ENCODE data around the gene NEURL1B. TPM values are rescaled to one million over a fixed set of nuclear protein-coding genes. Genes with fewer than 3 reads are reported as not detected.

Gene NEURL1B
- polyA plus RNA-seq, 1 donor from 2014 or later, result 12.7 TPM

DNA sequence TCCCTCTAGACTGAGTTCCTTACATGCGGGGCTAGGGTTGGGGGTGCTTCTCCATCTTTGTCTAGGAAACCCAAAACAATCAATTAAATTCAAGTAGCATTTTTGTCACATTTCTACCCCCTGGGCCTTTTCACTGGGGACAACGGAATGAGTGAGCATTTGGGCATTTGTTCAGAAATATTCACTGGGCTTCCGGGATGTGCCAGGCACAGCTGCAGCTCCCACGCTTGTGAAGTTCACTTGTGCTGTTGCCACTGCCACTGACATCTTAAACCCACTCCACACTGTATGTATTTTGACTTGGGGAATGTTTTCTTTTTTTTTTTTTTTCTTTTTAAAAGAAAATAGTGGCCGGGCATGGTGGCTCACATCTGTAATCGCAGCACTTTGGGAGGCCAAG is 98.3 kb downstream of the NEURL1B start:
- H4K20me1 ChIP-seq (ENCODE audit: insufficient read depth), result no peaks in the 10 kb centered on the region
- no peak overlapping the region for H2AFZ ChIP-seq (ENCODE audit: low read depth, low read length)
- H3K79me2 ChIP-seq (replicated peaks; ENCODE audit: insufficient read depth, low read length), result no peaks in the 10 kb centered on the region
- H3F3A ChIP-seq (ENCODE audit: insufficient read depth, low read length, poor library complexity, severe bottlenecking), result no peaks in the 10 kb centered on the region
- H3K9me2 ChIP-seq (ENCODE audit: insufficient read depth, low read length), result no peaks in the 10 kb centered on the region
- no peaks in the 10 kb centered on the region for H3K9me3 ChIP-seq (ENCODE audit: low read length)
- H3K27ac ChIP-seq (ENCODE audit: low read length), result no peak overlapping the region
- H3K36me3 ChIP-seq (ENCODE audit: insufficient read depth, low read length), result no peaks in the 10 kb centered on the region
- no peak overlapping the region for H3K9ac ChIP-seq (ENCODE audit: low read length)
- TF ChIP-seq, protein P1, sequence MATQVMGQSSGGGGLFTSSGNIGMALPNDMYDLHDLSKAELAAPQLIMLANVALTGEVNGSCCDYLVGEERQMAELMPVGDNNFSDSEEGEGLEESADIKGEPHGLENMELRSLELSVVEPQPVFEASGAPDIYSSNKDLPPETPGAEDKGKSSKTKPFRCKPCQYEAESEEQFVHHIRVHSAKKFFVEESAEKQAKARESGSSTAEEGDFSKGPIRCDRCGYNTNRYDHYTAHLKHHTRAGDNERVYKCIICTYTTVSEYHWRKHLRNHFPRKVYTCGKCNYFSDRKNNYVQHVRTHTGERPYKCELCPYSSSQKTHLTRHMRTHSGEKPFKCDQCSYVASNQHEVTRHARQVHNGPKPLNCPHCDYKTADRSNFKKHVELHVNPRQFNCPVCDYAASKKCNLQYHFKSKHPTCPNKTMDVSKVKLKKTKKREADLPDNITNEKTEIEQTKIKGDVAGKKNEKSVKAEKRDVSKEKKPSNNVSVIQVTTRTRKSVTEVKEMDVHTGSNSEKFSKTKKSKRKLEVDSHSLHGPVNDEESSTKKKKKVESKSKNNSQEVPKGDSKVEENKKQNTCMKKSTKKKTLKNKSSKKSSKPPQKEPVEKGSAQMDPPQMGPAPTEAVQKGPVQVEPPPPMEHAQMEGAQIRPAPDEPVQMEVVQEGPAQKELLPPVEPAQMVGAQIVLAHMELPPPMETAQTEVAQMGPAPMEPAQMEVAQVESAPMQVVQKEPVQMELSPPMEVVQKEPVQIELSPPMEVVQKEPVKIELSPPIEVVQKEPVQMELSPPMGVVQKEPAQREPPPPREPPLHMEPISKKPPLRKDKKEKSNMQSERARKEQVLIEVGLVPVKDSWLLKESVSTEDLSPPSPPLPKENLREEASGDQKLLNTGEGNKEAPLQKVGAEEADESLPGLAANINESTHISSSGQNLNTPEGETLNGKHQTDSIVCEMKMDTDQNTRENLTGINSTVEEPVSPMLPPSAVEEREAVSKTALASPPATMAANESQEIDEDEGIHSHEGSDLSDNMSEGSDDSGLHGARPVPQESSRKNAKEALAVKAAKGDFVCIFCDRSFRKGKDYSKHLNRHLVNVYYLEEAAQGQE (IDR thresholded peaks at IDR 0.05; ENCODE audit: borderline replicate concordance), result no peak
- TF ChIP-seq RAD21 (conservative IDR thresholded peaks at IDR 0.05) (no peak), EZH2 (IDR thresholded peaks at IDR 0.05; ENCODE audit: borderline replicate concordance, insufficient read depth, low read length, poor library complexity, severe bottlenecking) (no peak), POLR2AphosphoS5 (IDR thresholded peaks at IDR 0.05) (no peak), TAF1 (IDR thresholded peaks at IDR 0.05; ENCODE audit: low read depth) (no peak), SMC3 (conservative IDR thresholded peaks at IDR 0.05; ENCODE audit: poor library complexity) (no peak), MXI1 (conservative IDR thresholded peaks at IDR 0.05; ENCODE audit: poor library complexity, severe bottlenecking) (no peak)
- H3K4me3 ChIP-seq (ENCODE audit: low read length), result no peak overlapping the region
- H3K27me3 ChIP-seq (ENCODE audit: insufficient read depth, low read depth, low read length), result no peaks in the 10 kb centered on the region
- no peak overlapping the region for H3K4me2 ChIP-seq (ENCODE audit: low read length)

DNA sequence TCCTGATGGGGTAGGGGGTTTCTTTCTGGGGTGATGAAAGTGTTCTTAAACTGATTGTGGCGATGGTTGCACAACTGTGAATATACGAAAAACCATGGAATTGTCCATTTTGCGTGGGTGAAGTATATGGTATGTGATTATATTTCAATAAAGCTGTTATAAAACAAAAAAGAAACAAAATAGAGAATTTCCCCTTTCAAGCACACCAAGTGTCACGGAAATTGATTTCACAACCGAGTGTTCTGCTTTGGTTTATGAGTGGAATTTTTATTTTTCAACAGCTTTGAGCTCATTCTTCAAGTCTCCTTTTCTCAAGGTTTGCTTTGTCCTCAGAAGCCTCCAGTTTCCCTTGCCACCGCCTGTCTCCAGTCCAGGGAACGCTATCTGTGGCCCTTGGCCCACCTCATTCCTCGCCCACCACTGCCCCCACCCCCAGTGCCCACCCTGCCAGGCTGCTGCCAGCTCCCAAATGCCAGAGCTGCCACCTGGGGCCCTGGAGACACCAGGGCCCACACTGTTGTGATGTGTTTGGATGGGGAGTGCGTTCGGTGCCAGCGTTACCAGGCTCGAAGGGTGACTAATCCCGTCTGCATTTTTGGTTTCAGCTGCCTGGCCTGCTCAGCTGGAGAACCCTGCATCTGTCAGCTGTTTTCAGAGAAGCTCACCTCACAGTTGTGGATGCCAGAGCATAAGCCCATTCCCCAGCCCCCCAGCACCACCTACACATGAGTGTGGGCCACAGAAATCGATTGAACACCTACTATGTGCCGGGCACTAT is 99.6 kb downstream of the NEURL1B start:
- H3K27ac ChIP-seq (ENCODE audit: low read length), result no peak overlapping the region
- H3K9me3 ChIP-seq (ENCODE audit: low read length), result no peaks in the 10 kb centered on the region
- H3K79me2 ChIP-seq (replicated peaks; ENCODE audit: insufficient read depth, low read length), result no peaks in the 10 kb centered on the region
- H2AFZ ChIP-seq (ENCODE audit: low read depth, low read length), result no peak overlapping the region
- H3K4me2 ChIP-seq (ENCODE audit: low read length), result no peak overlapping the region
- no peaks in the 10 kb centered on the region for H3K27me3 ChIP-seq (ENCODE audit: insufficient read depth, low read depth, low read length)
- H3K9ac ChIP-seq (ENCODE audit: low read length), result no peak overlapping the region
- TF ChIP-seq SMC3 (conservative IDR thresholded peaks at IDR 0.05; ENCODE audit: poor library complexity) (no peak), TAF1 (IDR thresholded peaks at IDR 0.05; ENCODE audit: low read depth) (no peak), EP300 (conservative IDR thresholded peaks at IDR 0.05; ENCODE audit: poor library complexity, severe bottlenecking) (no peak), POLR2AphosphoS5 (IDR thresholded peaks at IDR 0.05) (no peak)
- no peaks in the 10 kb centered on the region for H3F3A ChIP-seq (ENCODE audit: insufficient read depth, low read length, poor library complexity, severe bottlenecking)
- no peaks in the 10 kb centered on the region for H3K36me3 ChIP-seq (ENCODE audit: insufficient read depth, low read length)
- H3K4me3 ChIP-seq (ENCODE audit: low read length), result no peak overlapping the region
- H4K20me1 ChIP-seq (ENCODE audit: insufficient read depth), result no peaks in the 10 kb centered on the region
- no peaks in the 10 kb centered on the region for H3K9me2 ChIP-seq (ENCODE audit: insufficient read depth, low read length)

Small RNA genes within 50 kb of the gene (small RNA-seq; reads per million reads assigned to genes)
- gene AC027309.2 (0 to 0.65 (median 0.55) reads per million in 3 experiments), gene MIR5003 (0 to 1.0 (median 0.03) reads per million in 3 experiments)

Other genes with a start within 250 kb of the NEURL1B start
- 11.7 and 18.7 TPM in 2 replicates for gene SH3PXD2B, start 186.7 kb upstream of the NEURL1B start, polyA plus RNA-seq
- gene DUSP1, start 129.9 kb downstream of the NEURL1B start, polyA plus RNA-seq, result 48.3 and 52.9 TPM in 2 replicates
- 59.1 and 69.4 TPM in 2 replicates for gene ERGIC1, start 193.0 kb downstream of the NEURL1B start, polyA plus RNA-seq